Colonic mucosa (tissue), 4 donors: ENCODE results near the gene ZNF25. TPM values are rescaled to one million over a fixed set of nuclear protein-coding genes. Genes with fewer than 3 reads are reported as not detected.
"Not testable (repeated sequence)": the region's sequence is repeated elsewhere in the genome, so short reads cannot be mapped to it uniquely, and the experiment has no call there.

Experiments
- DNase-seq: peaks from one replicate; pipeline ENCODE4 v3.0.0-alpha.2; 2020
- H3K27ac ChIP-seq: fragments of 200-600 bp; one replicate; pipeline ENCODE4 v1.8.0; 2021
- H3K27me3 ChIP-seq: fragments of 200-600 bp; one replicate; pipeline ENCODE4 v1.8.0; 2021
- H3K36me3 ChIP-seq: fragments of 200-600 bp; one replicate; pipeline ENCODE4 v1.8.0; 2021
- H3K4me1 ChIP-seq: fragments of 200-600 bp; one replicate; pipeline ENCODE4 v1.8.0; 2021; ENCODE audit warnings: mild to moderate bottlenecking
- H3K4me3 ChIP-seq: fragments of 200-600 bp; one replicate; pipeline ENCODE4 v1.8.0; 2021
- H3K9ac ChIP-seq, 2 donors: one replicate each; pipeline ENCODE4 v1.7.0; 2013; ENCODE audit warnings: control low read depth in 2 of 2, low read depth in 2 of 2, low read length in 2 of 2
- H3K9me3 ChIP-seq: fragments of 200-600 bp; one replicate; pipeline ENCODE4 v1.8.0; 2021
- intact Hi-C: fragments of 100-400 bp; cut with DNase I; formaldehyde crosslinking; loops from one replicate; pipeline ENCODE4 v1.14.1; 2022
- total RNA-seq, 2 donors: library from RNA; stranded (reverse); fragmentation: NEBNext Ultra II Directional in 1 of 2; extraction: Animal tissue kit (Norgen Biotek cat#: 25700) in 1 of 2; gene quantifications; one replicate each; pipeline ENCODE4 v1.2.1, GENCODE V29; 2021
- TF ChIP-seq, protein P1 (sequence below): fragments of 200-600 bp; IDR thresholded peaks from one replicate; pipeline ENCODE4 v1.8.0; 2022; ENCODE audit warnings: antibody characterized with exemption, mild to moderate bottlenecking
- donor health status: healthy.
- donor health status: DM: no; HTN: no; CAD: no.
- donor health status: DM: no; HTN: no; CAD: no.

The ZNF25 gene
- total RNA-seq, 2 donors from 2014 or later, result 1.5 to 4.2 TPM

- intact Hi-C loops, result no loop called here
- TF ChIP-seq, protein P1, sequence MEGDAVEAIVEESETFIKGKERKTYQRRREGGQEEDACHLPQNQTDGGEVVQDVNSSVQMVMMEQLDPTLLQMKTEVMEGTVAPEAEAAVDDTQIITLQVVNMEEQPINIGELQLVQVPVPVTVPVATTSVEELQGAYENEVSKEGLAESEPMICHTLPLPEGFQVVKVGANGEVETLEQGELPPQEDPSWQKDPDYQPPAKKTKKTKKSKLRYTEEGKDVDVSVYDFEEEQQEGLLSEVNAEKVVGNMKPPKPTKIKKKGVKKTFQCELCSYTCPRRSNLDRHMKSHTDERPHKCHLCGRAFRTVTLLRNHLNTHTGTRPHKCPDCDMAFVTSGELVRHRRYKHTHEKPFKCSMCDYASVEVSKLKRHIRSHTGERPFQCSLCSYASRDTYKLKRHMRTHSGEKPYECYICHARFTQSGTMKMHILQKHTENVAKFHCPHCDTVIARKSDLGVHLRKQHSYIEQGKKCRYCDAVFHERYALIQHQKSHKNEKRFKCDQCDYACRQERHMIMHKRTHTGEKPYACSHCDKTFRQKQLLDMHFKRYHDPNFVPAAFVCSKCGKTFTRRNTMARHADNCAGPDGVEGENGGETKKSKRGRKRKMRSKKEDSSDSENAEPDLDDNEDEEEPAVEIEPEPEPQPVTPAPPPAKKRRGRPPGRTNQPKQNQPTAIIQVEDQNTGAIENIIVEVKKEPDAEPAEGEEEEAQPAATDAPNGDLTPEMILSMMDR, result no peak
- Histone ChIP-seq H3K27me3 (no peaks in the 10 kb centered on the region), H3K4me1 (no peaks in the 10 kb centered on the region), H3K36me3 (no peaks in the 10 kb centered on the region), H3K27ac (no peak overlapping the region), H3K9ac (no peak overlapping the region), H3K4me3 (no peak overlapping the region), H3K9me3 (no peaks in the 10 kb centered on the region)
- DNase-seq, result no peak
Observed at GRCh38 chr10:38007991-38008390, 31.5 kb upstream of the ZNF25 start.

GRCh38 chr10:38007551-38007950 is 31.1 kb upstream of the ZNF25 start:
- H3K4me1 ChIP-seq, result no peaks in the 10 kb centered on the region
- H3K4me3 ChIP-seq, result no peak overlapping the region
- TF ChIP-seq, protein P1, result no peak
- no peaks in the 10 kb centered on the region for H3K9me3 ChIP-seq
- H3K36me3 ChIP-seq, result no peaks in the 10 kb centered on the region
- H3K27me3 ChIP-seq, result no peaks in the 10 kb centered on the region
- no peak for DNase-seq
- H3K9ac ChIP-seq, result no peak overlapping the region
- intact Hi-C loops, result no loop called here
- no peak overlapping the region for H3K27ac ChIP-seq

DNA sequence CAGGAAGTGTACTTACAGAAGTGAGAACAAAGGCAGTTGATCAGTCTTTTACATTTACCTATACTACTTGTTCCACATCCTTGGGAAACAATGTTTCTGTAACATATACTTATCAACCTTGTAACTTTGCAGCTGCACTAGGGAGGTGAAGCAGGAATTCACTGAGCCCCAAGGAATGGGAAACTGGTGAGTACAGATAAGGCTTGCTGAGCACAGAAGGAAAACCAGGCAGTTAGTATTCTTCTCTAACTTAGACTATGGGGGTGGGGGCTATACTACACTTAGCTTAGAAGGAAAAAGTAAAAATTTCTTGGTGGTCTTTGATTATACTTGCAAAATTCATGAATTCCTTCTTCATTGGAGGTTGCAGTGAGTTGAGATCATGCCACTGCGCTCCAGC is 27.1 kb upstream of the ZNF25 start:
- intact Hi-C loops, result no loop called here
- H3K9me3 ChIP-seq, result no peaks in the 10 kb centered on the region
- no peak overlapping the region for H3K27ac ChIP-seq
- no peaks in the 10 kb centered on the region for H3K4me1 ChIP-seq
- no peak overlapping the region for H3K4me3 ChIP-seq
- TF ChIP-seq, protein P1, result no peak
- DNase-seq, result no peak
- H3K9ac ChIP-seq, result no peak overlapping the region
- H3K36me3 ChIP-seq, result no peaks in the 10 kb centered on the region
- H3K27me3 ChIP-seq, result no peaks in the 10 kb centered on the region

GRCh38 chr10:38003026-38003425 is 26.6 kb upstream of the ZNF25 start:
- H3K36me3 ChIP-seq, result no peaks in the 10 kb centered on the region

DNA sequence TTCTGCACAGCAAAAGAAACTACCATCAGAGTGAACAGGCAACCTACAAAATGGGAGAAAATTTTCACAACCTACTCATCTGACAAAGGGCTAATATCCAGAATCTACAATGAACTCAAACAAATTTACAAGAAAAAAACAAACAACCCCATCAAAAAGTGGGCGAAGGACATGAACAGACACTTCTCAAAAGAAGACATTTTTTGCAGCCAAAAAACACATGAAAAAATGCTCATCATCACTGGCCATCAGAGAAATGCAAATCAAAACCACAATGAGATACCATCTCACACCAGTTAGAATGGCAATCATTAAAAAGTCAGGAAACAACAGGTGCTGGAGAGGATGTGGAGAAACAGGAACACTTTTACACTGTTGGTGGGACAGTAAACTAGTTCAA is 24.0 kb upstream of the ZNF25 start:
- DNase-seq, H3K9ac ChIP-seq, H3K36me3 ChIP-seq, H3K4me1 ChIP-seq, H3K27ac ChIP-seq, intact Hi-C loops, H3K9me3 ChIP-seq, H3K4me3 ChIP-seq, H3K27me3 ChIP-seq: not testable (repeated sequence)

More at GRCh38 chr10:38003026-38003425, 26.6 kb upstream of the ZNF25 start:
- Histone ChIP-seq H3K27ac (no peak overlapping the region), H3K4me1 (no peaks in the 10 kb centered on the region), H3K27me3 (no peaks in the 10 kb centered on the region), H3K9me3 (no peaks in the 10 kb centered on the region), H3K4me3 (no peak overlapping the region), H3K9ac (no peak overlapping the region)
- DNase-seq, result no peak
- TF ChIP-seq, protein P1, result no peak
- intact Hi-C loops, result no loop called here

DNA sequence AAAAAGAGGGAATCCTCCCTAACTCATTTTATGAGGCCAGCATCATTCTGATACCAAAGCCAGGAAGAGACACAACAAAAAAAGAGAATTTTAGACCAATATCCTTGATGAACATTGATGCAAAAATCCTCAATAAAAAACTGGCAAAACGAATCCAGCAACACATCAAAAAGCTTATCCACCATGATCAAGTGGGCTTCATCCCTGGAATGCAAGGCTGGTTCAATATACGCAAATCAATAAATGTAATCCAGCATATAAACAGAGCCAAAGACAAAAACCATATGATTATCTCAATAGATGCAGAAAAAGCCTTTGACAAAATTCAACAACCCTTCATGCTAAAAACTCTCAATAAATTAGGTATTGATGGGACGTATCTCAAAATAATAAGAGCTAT is 22.5 kb upstream of the ZNF25 start:
- H3K36me3 ChIP-seq, H3K27me3 ChIP-seq, H3K9ac ChIP-seq, DNase-seq, H3K4me1 ChIP-seq, H3K4me3 ChIP-seq, intact Hi-C loops, H3K9me3 ChIP-seq, H3K27ac ChIP-seq: not testable (repeated sequence)

GRCh38 chr10:37992083-37992482 is 15.6 kb upstream of the ZNF25 start:
- no peaks in the 10 kb centered on the region for H3K4me1 ChIP-seq
- no peak overlapping the region for H3K27ac ChIP-seq
- no peak for DNase-seq
- H3K36me3 ChIP-seq, result no peaks in the 10 kb centered on the region
- no peaks in the 10 kb centered on the region for H3K27me3 ChIP-seq
- H3K4me3 ChIP-seq, result no peak overlapping the region
- TF ChIP-seq, protein P1, result no peak
- intact Hi-C loops, result no loop called here
- no peak overlapping the region for H3K9ac ChIP-seq
- no peaks in the 10 kb centered on the region for H3K9me3 ChIP-seq
